PC-9 (cell line): Measurements from ENCODE around the gene RNU4-1. TPM values are rescaled to one million over a fixed set of nuclear protein-coding genes. Genes with fewer than 3 reads are reported as not detected.

Experiments used
- BruUV-seq: library from RNA; stranded (reverse); fragments of 400-500 nt; replicated peaks from 2 replicates; lab custom pipeline; 2021; lab: Mats Ljungman, UMichigan
- CTCF ChIA-PET: fragments of 300-600 bp; sonication (Branson Sonifier 250); formaldehyde crosslinking; loops from one replicate; lab custom pipeline; 2022; ENCODE audit warnings: antibody characterized with exemption; lab: Charles Lee
- POLR2A ChIA-PET: fragments of 300-600 bp; sonication (Branson Sonifier 250); formaldehyde crosslinking; loops from one replicate; lab custom pipeline; 2022; ENCODE audit warnings: antibody characterized with exemption; ENCODE audit not compliant: unreplicated experiment; lab: Charles Lee
- DNase-seq, 2 experiments: peaks; one replicate each; pipeline versions ENCODE4 v3.0.0 to v3.0.0-alpha.2; 2015 to 2022; ENCODE audit warnings: mixed read lengths in 1 of 2
- H2AFZ ChIP-seq: fragments of 200-600 bp; sonication (generic); 2 replicates; pipeline ENCODE4 v1.8.1; 2017; ENCODE audit warnings: antibody characterized with exemption
- H3F3A ChIP-seq: fragments of 200-600 bp; sonication (generic); 2 replicates; pipeline ENCODE4 v1.8.1; 2017; ENCODE audit warnings: antibody characterized with exemption, mild to moderate bottlenecking, low read depth; ENCODE audit not compliant: insufficient read depth
- H3K27ac ChIP-seq: fragments of 200-600 bp; sonication (generic); 2 replicates; pipeline ENCODE4 v1.6.1; 2016; ENCODE audit warnings: mixed run types
- H3K27me3 ChIP-seq: fragments of 200-600 bp; sonication (generic); 2 replicates; pipeline ENCODE4 v1.6.1; 2016; ENCODE audit warnings: low read depth, mixed run types; ENCODE audit not compliant: insufficient read depth
- H3K36me3 ChIP-seq: fragments of 200-600 bp; sonication (generic); 2 replicates; pipeline ENCODE4 v1.6.1; 2016; ENCODE audit warnings: low read depth, mixed run types
- H3K4me1 ChIP-seq: fragments of 200-600 bp; sonication (generic); replicated peaks from 2 replicates; pipeline ENCODE4 v1.6.1; 2016; ENCODE audit warnings: mixed run types; ENCODE audit not compliant: insufficient read depth
- H3K4me2 ChIP-seq: fragments of 200-600 bp; sonication (generic); 2 replicates; pipeline ENCODE4 v1.6.1; 2017; ENCODE audit warnings: mixed run types
- H3K4me3 ChIP-seq: fragments of 200-600 bp; sonication (generic); 2 replicates; pipeline ENCODE4 v1.6.1; 2016; ENCODE audit warnings: mixed run types
- H3K79me2 ChIP-seq: fragments of 200-600 bp; sonication (generic); 2 replicates; pipeline ENCODE4 v1.6.1; 2017; ENCODE audit warnings: low read depth, mixed run types
- H3K9me2 ChIP-seq: fragments of 200-600 bp; sonication (generic); 2 replicates; pipeline ENCODE4 v1.8.1; 2017; ENCODE audit warnings: mild to moderate bottlenecking; ENCODE audit not compliant: insufficient read depth
- H3K9me3 ChIP-seq: fragments of 200-600 bp; sonication (generic); 2 replicates; pipeline ENCODE4 v1.8.1; 2016; ENCODE audit warnings: low read depth; ENCODE audit not compliant: insufficient read depth
- H4K20me1 ChIP-seq: fragments of 200-600 bp; sonication (generic); 2 replicates; pipeline ENCODE4 v1.8.1; 2017; ENCODE audit not compliant: insufficient read depth
- CTCF ChIP-seq: fragments of 200-600 bp; sonication (generic); conservative IDR thresholded peaks from 2 replicates; pipeline ENCODE4 v1.6.1; 2017; ENCODE audit warnings: mixed run types, antibody characterized with exemption, mild to moderate bottlenecking, moderate library complexity
- EZH2 ChIP-seq: fragments of 200-600 bp; sonication (generic); IDR thresholded peaks from 2 replicates; pipeline ENCODE4 v1.8.0; 2017; ENCODE audit warnings: antibody characterized with exemption, low read depth
- intact Hi-C: fragments of 100-400 bp; cut with micrococcal nuclease; formaldehyde crosslinking; loops from one replicate; pipeline ENCODE4 v1.10.0; 2022; ENCODE audit not compliant: unreplicated experiment
- total RNA-seq: library from RNA; stranded (reverse); gene quantifications from 2 replicates; pipeline ENCODE4 v1.2.3, GENCODE V29; 2021

Gene RNU4-1
- total RNA-seq, 1 experiment from 2014 or later: 1,857 TPM

GRCh38 chr12:120262852-120263747, 29.9 kb downstream of the RNU4-1 start:
- H3K4me1 ChIP-seq: peaks cover 44% of the 10 kb centered on the region
- H3K27ac ChIP-seq: peak overlapping the region; percentile 60
- H3K36me3 ChIP-seq: no peaks in the 10 kb centered on the region; the same call in 1 of the 2 replicates
- H3K9me2 ChIP-seq: no peaks in the 10 kb centered on the region
- intact Hi-C loops: loop anchor here (1.0 kb wide), 1 partner anchor 32 kb away; no protein-coding TSS in a partner anchor
- H3K4me2 ChIP-seq: peak overlapping the region; percentile 92
- H2AFZ ChIP-seq: no peak overlapping the region
- POLR2A ChIA-PET: interaction anchor here (0.6 to 3.5 kb wide), 7 partner anchors 25 to 1512 kb away, joined by 3 to 83 read pairs (median 4); no protein-coding TSS in a partner anchor
- TF ChIP-seq CTCF (no peak), EZH2 (no peak)
- H3K79me2 ChIP-seq: peaks cover 73% of the 10 kb centered on the region
- BruUV-seq: no TSS peak
- peaks cover 7% of the 10 kb centered on the region; the same call in 1 of the 2 replicates for H3F3A ChIP-seq
- H3K4me3 ChIP-seq: peak overlapping the region; percentile 76; the same call in 1 of the 2 replicates
- no peaks in the 10 kb centered on the region for H3K27me3 ChIP-seq
- 0 out of 2 replicates have a peak, but pooled peaks cover 6% of the 10 kb centered on the region for H4K20me1 ChIP-seq
- no peak for DNase-seq
- H3K9me3 ChIP-seq: no peaks in the 10 kb centered on the region
- CTCF ChIA-PET: interaction anchor here (0.6 to 2.9 kb wide), 5 partner anchors 24 to 62 kb away, joined by 3 to 31 read pairs (median 4); no protein-coding TSS in a partner anchor

- peak overlapping the region; percentile 76; the same call in 1 of the 2 replicates for H3K4me3 ChIP-seq
- no peaks in the 10 kb centered on the region for H3K9me3 ChIP-seq
- intact Hi-C loops: loop anchor here (1.0 kb wide), 1 partner anchor 31 kb away; no protein-coding TSS in a partner anchor
- H3K36me3 ChIP-seq: no peaks in the 10 kb centered on the region; the same call in 1 of the 2 replicates
- H3K79me2 ChIP-seq: peaks cover 82% of the 10 kb centered on the region
- H3K27ac ChIP-seq: peak overlapping the region; percentile 60
- ChIA-PET POLR2A (interaction anchor here (0.6 to 3.5 kb wide), 8 partner anchors 24 to 1513 kb away, joined by 3 to 83 read pairs (median 6); partner anchors contain the start of gene RPLP0), CTCF (interaction anchor here (0.6 to 2.9 kb wide), 7 partner anchors 18 to 169 kb away, joined by 3 to 31 read pairs (median 5); no protein-coding TSS in a partner anchor)
- H2AFZ ChIP-seq: no peak overlapping the region
- TF ChIP-seq CTCF (no peak), EZH2 (no peak)
- H3F3A ChIP-seq: peaks cover 7% of the 10 kb centered on the region; the same call in 1 of the 2 replicates
- no peaks in the 10 kb centered on the region for H3K9me2 ChIP-seq
- peaks cover 12% of the 10 kb centered on the region; the same call in 1 of the 2 replicates for H4K20me1 ChIP-seq
- DNase-seq: peak; percentile 70 to 80
- H3K27me3 ChIP-seq: no peaks in the 10 kb centered on the region
- peak overlapping the region; percentile 92 for H3K4me2 ChIP-seq
- BruUV-seq: no TSS peak
- peaks cover 50% of the 10 kb centered on the region for H3K4me1 ChIP-seq
These were observed 30.8 kb downstream of the RNU4-1 start for GRCh38 chr12:120261951-120262851.
